SW 1271 (cell line): ENCODE measurements around the gene TEX54.
"Not testable (repeated sequence)": the region's sequence is repeated elsewhere in the genome, so short reads cannot be mapped to it uniquely, and the experiment has no call there.

Experiments used
- DNase-seq, 2 experiments: peaks; one replicate each; lab custom pipeline; 2025; lab: John Stamatoyannopoulos, UW

Gene TEX54

DNA sequence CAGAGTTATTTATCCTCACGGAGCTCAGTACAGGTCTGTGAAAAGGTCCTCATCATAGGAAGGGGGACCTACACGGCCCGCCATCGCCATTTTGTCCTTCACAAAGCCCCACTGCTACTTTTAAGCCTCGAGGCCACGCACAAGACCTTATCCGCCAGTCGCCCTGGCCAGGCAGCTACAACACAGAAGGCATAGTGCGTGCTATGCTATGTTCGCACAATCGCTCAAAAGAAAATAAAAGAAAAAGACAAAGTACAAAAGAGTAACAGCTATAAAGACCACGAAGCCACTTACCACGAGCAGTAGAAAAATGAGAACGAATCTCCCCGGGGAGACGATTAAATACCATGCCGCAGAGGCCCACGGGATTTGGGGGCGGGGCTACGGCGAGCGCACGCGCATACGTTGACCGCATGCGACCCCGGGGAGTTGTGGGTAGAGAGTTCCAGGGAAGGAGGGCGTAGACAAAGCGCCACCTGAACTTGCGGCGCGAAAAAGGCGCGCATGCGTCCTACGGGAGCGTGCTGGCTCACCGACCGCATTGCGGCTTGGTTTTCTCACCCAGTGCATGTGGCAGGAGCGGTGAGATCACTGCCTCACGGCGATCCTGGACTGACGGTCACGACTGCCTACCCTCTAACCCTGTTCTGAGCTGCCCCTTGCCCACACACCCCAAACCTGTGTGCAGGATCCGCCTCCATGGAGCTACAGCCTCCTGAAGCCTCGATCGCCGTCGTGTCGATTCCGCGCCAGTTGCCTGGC lies 23.1 kb upstream of the TEX54 start:
- peak; percentile 90 to 95 for DNase-seq

DNA sequence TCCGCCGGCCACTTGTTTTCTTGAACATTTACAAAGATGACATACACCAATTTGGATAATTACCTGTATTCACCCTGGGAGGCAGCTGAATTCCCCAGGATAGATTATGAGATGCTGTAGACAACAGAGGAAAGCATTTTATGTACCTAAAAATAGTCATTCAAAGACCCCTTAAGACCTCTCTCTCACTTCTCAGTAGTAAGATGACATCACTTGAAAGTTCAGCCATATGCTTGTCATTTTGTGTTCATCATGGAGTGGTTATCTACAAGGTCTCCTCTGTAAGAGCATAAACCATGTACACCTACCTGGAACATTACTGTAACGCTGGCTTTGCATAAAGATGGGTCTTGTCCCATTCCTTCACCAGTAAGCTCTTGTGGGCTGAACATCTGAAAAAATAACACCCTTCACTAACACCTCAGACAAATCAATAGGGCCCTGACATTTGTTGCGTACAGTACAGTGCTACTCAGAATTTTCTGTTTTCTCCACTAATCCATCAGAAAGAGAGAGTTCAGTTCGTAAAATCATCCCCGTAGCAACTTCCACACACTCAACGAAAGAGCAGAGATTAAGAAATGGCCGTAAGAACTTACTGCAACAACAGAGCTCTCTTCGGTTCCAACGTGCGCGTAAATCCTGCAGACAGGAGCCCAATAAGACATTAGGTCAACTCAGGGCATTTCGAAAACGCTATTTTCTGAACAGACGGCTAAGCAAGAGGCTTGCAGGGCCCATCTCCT lies 22.4 kb upstream of the TEX54 start:
- no peak for DNase-seq

DNA sequence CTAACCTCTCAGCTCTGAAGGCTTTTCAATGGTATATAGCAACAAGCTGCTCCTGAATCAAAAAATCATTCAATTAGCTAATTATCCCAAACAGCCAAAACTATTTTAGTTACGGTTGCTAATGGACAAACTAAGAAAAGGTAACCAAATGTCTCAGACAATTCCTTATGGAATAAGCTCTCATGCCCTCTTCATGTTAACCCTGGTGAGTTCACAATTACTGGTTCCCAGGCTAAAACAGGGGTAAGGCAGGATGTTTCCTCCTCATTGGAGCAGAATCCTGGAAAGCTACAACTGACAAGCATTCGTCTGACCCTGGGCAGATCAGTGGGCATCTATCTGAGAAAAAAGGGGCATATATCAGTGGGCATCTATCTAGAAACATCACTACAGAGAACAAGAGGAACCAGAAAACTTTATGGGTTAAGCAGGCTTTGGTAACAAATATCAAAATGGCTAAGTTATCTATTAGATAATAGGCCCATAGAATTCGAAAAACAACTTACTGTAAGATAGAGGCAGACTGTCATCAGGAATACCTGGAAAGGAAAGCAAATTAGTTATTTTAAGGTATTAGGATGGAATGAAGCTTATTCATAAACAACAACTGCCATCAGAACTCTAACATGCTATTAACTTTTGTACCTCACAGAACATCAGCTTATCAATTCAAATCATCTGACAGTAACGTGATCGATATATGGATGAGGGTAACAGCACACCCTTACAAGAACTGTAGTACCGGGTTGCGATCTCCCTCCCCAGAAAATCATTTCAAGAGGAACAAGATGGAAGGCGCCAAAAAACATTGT lies 21.6 kb upstream of the TEX54 start:
- DNase-seq, result no peak

DNA sequence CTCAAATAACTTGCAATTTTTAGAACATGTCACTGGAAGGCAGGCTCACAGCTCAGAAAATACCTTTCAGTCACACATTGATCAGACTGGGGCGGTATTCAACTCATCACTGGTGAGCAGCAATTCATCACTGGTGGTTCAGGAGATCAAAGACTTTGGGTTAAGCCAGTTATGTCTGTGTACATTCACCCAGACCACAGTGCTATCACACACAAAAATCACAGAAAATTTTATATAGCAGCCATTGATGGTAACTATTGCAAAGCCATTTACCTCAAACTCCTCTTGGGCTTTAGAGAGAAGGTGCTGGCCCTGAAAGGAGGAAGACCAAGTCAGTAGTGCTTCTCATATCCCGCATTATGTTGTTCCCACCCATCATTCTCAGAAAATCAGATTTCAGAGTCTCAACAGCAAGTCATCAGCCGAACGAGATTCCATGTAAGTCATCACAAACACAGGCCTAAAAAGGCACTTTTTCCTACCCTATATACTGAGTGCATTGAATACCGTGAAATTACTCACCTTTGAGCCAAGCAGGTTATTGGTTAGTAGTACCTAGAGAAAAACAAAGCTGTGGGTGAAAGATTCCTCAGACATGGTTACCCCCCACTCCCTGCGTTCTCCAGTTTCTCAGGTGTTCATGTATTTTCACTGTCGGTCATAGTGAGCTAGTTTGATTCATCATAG lies 20.8 kb upstream of the TEX54 start:
- no peak for DNase-seq

DNA sequence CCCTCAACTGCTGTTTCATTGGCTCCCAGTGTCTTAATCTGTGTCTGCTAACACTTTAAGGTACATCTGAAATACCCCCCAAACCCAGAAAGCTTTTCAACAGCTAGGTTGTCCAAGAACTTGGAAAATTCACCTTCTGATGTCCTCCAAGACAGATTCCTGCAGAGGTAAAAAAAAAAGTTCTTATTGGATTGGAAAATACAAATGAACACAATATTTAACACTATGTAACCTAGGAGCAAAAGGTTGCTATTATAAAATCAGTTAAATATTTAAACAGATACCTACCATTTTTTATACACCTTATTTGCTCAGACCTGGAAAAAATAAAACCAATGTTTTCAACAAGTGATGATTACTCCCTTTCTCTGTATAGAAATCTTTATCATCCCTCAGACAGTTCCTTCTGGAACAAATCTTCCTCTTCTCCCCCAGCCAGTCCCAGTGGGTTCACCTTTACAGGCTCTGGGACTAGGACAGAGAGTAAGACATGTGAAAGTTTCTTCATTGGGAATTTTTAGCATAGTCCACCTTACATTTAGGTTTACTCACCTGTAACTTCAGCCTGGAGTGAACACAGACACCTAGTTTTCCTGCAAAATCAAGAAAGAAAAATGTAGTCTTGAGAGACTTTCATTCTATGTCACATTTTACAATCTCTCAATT lies 20.0 kb upstream of the TEX54 start:
- DNase-seq, result no peak

DNA sequence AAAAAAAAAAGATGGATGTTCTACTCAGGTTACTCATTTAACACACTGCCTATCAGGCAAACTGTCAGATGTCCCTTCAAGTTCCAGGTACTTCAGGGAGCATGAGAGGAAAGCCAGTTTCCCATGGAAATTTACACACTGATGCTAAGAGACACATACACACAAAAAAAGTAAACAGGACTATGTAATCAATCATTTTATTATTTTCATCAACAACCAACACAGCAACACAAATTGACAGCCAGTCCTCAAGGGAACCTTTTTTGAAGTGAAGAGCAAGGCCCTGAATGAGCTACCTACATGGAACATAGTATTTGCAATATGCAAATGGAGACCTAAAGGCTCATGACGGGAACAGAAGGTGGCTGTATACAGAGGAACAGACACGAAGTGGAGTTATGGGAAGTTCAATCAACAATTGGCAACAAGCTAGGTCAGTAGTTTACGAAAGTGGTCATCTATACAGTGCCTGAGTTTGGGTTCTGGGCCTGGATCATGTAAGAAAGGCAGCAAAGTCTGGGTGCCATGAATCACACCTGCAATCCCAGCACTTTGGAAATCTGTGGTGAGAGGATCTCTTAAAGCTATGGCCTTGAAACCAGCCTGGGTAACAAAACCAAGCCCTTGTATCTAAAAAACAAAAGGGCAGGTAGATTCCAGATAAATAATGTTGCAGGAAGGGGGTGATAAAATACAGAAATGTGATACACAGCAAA lies 19.3 kb upstream of the TEX54 start:
- no peak for DNase-seq

DNA sequence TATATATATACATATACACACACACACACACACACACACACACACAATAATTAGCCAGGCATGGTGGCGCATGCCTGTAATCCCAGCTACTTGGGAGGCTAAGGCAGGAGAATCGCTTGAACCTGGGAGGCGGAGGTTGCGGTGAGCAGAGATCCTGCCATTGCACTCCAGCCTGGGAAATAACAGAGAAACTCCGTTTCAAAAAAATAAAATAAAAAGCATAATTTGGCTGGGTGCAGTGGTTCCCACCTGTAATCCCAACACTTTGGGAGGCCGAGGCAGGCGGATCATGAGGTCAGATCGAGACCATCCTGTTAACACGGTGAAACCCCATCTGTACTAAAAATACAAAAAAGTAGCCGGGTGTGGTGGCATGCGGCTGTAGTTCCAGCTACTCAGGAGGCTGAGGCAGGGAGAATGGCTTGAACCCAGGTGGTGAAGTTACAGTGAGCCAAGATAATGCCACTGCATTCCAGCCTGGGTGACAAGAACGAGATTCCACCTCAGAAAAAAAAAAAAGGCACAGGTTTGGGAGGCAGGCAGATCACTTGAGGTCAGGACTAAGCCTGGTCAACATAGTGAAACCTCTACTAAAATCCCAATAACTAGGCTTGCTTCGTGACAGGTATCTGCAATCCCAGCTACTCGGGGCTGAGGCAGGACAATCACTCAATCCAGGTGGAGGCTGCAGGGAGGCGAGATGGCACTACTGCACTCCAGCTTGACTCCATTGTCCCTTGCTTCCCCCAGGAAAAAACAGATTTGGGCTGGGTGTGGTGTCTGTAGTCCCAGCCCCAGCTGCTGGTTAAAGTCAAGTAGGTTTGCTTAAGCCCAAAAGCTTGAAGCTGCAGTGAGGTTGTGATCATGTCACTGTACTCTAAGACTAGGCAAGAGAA lies 18.5 kb upstream of the TEX54 start:
- no peak for DNase-seq

DNA sequence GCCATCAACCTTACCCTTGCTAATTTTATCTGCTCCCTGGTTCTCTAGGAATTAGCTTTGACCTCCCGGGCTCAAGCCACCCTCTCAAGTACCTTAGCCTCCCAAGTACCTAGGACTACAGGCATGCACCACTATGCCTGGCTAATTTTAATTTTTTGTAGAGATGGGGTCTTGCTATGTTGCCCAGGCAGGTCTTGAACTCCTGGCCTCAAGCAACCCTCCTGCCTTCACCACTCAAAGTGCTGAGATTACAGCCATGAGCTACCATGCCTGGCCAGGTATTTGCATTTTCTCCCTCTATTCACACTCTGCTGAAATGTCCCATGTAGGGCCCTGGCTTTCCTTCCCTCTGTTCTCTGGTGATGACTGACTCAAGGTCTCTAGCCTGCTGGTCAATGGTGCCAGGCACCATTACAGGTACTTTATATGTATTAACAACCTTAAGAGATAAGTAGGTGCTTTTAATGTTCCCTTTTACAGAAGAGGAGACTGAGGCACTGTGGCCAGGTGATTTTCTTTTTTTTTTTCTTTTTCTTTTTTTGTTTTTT lies 15.2 kb upstream of the TEX54 start:
- DNase-seq, result no peak

DNA sequence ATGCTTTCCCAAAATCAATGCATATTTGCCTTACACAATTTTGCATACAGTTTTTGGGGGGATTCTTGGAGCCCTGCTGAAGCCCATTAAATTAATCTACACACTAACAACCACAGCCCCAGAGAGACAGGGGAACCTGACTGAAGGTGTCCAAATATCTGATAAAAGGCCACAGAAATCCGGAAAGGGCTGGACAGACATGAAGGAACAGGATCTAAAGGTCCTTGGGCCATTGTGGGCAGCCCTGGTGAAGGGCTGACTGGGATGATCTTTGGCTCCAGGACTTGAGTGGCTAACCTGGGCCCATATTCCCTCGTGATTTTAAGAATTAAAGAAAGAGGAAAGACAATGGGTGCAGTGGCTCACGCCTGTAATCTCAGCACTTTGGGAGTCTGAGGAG lies 13.5 kb upstream of the TEX54 start:
- DNase-seq, result no peak

DNA sequence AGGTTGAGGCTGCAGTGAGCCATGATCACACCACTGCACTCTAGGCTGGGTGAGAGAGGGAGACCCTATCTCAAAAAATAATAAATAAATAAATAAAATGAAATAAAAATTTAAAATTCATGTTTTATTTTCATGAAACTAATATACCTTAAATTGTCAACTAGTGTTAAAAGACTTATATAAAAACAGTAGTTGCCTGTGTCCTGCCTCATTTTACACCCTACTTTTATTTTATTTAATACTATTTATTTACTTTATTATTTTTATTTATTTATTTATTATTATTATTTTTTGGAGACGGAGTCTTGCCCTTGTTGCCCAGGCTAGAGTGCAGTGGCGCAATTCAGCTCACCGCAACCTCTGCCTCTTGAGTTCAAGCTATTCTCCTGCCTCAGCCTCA lies 11.5 kb upstream of the TEX54 start:
- no peak for DNase-seq

DNA sequence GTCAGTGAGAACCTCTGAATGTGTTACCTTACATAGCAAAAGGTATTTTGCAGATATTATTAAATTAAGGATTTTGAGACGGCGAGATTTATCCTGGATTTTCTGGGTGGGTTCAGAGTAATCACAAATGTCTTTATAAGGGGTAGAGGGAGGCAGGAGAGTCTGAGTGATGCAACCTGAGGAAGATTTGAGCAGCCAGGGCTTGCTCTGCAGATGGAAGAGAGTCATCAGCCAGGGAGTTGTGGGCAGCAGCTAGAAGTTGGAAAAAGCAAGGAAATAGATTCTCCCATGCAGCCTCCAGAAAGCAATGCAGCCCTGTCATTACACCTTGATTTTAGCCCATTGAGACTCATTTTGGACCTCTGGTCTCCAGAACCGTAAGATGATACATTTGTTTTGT lies 10.8 kb upstream of the TEX54 start:
- DNase-seq, result no peak

DNA sequence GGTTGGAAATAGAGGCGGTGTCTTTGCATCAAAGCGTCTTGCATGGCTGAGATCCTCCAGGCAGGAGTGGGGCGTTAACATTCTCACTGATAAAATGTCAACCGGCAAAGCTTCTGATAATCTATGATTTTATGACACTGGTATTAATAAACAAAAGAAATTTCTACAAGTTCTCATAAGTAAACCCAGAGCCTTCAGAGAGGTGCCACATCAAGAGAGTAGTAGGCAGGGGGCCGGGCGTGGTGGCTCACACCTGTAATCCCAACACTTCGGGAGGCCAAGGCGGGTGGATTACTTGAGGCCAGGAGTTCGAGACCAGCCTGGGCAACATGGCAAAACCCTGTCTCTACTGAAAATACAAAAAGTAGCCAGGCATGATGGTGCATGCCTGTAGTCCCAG lies 10.2 kb upstream of the TEX54 start:
- not testable (repeated sequence) for DNase-seq

DNA sequence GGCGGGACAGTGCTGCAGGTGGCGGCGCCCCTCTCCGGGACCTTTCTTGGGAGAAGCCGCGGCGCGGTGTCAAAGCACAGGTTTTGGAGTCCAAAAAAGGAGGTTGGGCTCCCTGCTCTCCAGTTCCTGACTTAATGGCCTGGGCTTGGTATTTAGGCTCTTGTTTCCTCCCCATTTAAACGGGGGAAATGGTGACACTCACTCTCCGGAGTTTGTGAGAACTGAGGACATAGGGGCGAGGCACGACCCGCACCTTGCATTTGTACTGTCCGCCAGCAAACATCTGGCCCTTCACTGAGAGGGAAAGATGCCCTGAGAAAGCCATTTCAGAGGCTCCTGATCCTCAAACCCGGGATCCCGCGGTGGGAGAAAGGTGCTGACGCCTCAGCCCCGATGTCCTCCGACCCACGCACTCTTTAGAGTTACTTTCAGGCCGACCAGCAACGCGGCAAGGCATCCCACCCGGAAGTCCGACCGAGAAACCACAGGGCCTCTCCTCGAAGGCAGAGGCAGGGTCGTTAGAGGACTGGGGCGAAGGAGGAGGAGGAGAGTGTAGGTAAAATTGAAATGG lies 9.6 kb upstream of the TEX54 start:
- no peak for DNase-seq

DNA sequence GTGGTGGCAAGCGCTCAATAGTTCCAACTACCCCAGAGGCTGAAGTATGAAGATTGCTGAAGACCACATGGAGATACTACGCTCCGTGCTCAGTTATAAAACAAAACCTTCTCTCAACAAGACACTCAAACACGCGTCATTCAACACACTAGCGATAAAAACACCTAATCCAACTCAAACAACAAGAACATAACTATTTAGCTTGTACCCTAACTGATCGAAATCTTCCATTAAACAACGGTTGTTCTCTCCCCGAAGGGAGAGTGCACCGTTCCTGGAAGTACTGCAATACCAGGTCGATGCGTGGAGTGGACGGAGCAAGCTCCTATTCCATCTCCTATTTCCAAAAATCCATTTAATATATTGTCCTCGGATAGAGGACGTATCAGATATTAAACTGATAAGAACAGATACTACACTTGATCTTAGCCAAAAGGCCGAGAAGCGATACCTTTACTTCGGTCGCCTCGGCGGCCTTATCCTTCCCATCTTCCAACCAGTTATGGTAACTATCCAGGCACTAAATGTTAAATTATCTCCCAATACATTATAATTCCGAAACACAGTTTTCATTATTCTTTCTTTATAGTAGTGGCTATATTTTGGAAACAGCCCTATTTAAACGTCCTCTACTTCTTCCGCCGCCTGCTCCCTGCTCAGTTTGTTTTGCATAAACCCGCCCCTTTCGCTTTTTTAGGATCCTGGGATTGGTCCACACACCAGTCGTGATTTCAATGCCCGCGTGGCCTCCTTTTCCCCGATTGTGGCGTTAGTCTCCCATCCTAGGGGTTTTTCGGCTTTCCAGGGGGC lies 8.9 kb upstream of the TEX54 start:
- peak; percentile 97 to 100 for DNase-seq

DNA sequence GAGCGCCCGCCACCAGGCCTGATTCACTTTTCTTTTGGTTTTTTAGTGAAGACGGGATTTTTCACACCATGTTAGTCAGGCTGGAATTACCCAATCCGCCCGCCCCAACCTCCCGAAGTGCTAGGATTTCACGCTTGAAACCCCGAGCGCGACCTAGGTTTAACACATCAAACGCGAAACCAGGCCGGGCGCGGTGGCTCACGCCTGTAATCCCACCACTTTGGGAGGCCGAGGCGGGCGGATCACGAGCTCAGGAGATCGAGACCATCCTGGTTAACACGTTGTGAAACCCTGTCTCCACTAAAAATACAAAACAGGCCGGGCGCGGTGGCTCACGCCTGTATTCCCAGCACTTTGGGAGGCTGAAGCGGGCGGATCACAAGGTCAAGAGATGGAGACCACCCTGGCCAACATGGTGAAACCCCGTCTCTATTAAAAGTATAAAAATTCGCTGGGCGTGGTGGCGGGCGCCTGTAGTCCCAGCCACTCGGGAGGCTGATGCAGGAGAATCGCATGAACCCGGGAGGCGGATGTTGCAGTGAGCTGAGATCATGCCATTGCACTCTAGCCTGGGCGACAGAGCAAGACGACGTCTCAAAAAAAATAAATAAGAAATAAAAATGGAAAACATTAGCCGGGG lies 8.2 kb upstream of the TEX54 start:
- DNase-seq, result peak; percentile 98

DNA sequence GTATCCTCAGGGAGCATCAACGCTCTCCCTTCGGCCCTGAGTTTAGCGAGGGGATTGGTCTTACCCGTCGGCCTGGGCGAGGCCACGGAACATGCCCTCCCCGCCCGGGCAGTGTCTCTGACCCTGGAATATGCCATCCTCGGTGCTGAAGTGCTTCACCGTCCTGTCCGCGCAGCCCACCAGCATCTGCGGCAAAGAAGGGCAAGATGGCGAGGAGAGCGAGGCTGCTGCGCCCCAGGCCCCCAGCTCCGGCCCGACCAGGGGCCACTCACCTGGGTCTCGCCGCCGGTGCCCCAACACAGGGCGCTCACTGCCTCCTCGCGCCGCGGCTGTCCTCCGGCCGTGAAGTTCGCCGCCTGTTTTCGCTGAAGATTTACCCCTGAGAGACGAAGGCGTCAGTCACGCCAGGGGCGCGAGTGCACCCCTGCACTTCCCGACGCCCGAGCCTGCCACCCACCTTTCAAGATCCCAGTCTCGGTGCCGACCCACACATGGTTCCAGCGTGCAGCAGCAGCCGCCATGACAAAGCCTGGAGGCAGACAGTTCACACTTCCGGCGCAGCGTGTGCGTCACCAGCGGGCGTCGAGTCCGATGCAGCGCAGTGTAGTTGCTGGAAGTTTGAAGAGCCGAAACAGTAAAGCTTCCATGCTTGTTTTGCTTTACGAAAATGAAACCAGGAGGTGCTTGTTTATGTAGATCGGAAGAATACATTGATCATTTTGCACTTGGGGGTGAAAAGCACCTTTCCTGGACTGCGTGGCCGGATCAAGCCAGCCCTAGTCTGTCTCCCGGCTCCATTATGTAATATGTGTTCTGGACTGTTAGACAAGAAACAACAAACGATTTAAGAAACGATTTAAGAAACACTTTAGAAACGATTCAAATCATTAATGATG lies 6.7 kb upstream of the TEX54 start, which contains the start of gene WDR74:
Gene WDR74 (minus strand): TSS at position 541 of the 896 bp plus-strand sequence. CDS start 20 bp downstream, at position 521.
- DNase-seq, result peak; percentile 65 to 86

DNA sequence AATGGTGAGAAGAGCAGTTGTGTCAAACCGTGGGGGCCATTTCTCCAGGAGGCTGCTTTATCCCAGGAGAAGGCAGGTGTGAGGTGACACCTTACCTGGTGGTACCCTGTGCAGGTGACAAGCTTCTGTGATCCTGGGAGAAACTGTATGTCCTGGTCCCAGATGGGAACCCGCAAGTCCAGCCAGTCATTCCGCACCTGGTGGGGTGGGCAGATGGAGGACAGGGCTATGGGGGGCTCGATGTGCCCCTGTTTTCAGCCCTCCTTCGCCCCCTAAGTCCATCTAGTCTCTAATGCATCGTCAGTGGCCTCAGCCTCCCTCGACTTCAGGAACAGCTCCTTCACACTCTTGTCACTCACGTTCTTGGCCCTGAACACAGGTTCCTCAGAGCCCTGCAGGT lies 2.7 kb upstream of the TEX54 start:
- DNase-seq, result no peak
